ENCODE results near the gene ZNF622.

Gene ZNF622

DNA sequence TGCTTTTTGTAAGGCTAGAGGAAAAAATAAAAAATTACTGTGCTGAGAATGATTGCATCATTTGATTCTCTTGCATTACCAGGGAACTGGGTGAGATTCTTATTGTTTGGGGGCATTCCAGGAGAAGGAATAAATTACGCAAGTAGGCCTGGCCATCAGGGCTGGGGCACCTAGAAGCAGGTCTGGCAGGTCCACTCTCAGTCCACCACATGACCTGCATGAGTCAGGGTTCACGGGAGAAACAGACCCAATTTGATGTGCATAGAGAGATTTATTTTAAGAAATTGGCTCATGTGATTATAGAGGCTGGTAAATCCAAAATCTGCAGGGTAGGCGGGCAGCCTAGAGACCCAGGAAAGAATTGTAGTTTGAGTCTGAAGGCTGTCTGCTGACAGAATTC is 59.6 kb downstream of the ZNF622 start:
- no peaks in the 10 kb centered on the region for H3K36me3 ChIP-seq (ENCODE audit: control insufficient read depth in 1 of 2, insufficient read depth in 2 of 2, low read length in 2 of 2)
- no peaks in the 10 kb centered on the region for H3K27me3 ChIP-seq (ENCODE audit: low read depth, low read length)
- no peak overlapping the region for H3K27ac ChIP-seq (ENCODE audit: low read length)
- no peaks in the 10 kb centered on the region for H3K9me3 ChIP-seq (ENCODE audit: control insufficient read depth in 1 of 2, low read length in 2 of 2)
- H3K4me1 ChIP-seq (ENCODE audit: control insufficient read depth in 1 of 2, insufficient read depth in 2 of 2, low read length in 2 of 2) = no peaks in the 10 kb centered on the region
- H3K4me3 ChIP-seq (ENCODE audit: low read depth in 1 of 2, low read length in 2 of 2) = no peak overlapping the region

All from muscle layer of duodenum (tissue), 2 donors.